Nephron progenitor cell (in vitro differentiated cells): Measurements from ENCODE around the gene S1PR4.

Experiments used
- DNase-seq: peaks from one replicate; pipeline ENCODE4 v3.0.0; 2021
- H3K27ac Mint-ChIP-seq: 2 replicates; pipeline ENCODE4 v1.8.0; 2021; ENCODE audit warnings: mild to moderate bottlenecking, moderate library complexity, mixed read lengths
- H3K27me3 Mint-ChIP-seq: 2 replicates; pipeline ENCODE4 v1.8.0; 2021; ENCODE audit warnings: mild to moderate bottlenecking, low read depth, mixed read lengths; ENCODE audit not compliant: poor library complexity
- H3K36me3 Mint-ChIP-seq: 2 replicates; pipeline ENCODE4 v1.8.0; 2021; ENCODE audit warnings: low read depth, mixed read lengths
- H3K4me1 Mint-ChIP-seq: 2 replicates; pipeline ENCODE4 v1.8.0; 2021; ENCODE audit warnings: mixed read lengths
- H3K4me3 Mint-ChIP-seq: 2 replicates; pipeline ENCODE4 v1.8.0; 2021; ENCODE audit warnings: mild to moderate bottlenecking, moderate library complexity, mixed read lengths
- H3K9me3 Mint-ChIP-seq: 2 replicates; pipeline ENCODE4 v1.8.0; 2021; ENCODE audit warnings: mild to moderate bottlenecking, moderate library complexity, mixed read lengths
- TF ChIP-seq, protein P1 (sequence below): fragments of 200-600 bp; sonication (generic); IDR thresholded peaks from 2 replicates; pipeline ENCODE4 v1.5.0; 2021; ENCODE audit warnings: antibody characterized with exemption

S1PR4 gene

DNA sequence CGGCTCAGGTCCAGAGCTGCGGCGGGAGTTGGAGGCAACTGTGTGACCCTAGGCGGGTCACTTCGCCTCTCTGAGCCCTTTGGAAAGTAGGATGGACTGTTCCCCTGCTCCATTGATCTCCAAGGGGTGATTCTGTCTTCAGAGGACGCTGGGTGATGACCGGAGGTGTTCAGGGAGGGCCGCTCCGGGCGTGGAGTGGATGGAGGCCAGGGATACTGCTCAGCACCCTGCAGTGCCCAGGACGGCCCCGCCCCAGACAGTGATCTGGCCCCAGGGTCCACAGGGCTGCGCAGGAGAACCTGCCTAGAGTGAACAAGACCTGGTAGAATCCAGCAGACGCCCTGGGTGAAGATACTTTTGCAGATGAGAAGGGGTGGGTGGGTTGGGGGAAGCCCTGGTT lies 14.1 kb downstream of the S1PR4 start:
- no peak for DNase-seq
- Mint-ChIP-seq H3K4me1 (peaks cover 8% of the 10 kb centered on the region), H3K4me3 (no peak overlapping the region), H3K9me3 (no peaks in the 10 kb centered on the region), H3K36me3 (peaks cover 14% of the 10 kb centered on the region), H3K27ac (no peak overlapping the region), H3K27me3 (no peaks in the 10 kb centered on the region)
- TF ChIP-seq, protein P1, sequence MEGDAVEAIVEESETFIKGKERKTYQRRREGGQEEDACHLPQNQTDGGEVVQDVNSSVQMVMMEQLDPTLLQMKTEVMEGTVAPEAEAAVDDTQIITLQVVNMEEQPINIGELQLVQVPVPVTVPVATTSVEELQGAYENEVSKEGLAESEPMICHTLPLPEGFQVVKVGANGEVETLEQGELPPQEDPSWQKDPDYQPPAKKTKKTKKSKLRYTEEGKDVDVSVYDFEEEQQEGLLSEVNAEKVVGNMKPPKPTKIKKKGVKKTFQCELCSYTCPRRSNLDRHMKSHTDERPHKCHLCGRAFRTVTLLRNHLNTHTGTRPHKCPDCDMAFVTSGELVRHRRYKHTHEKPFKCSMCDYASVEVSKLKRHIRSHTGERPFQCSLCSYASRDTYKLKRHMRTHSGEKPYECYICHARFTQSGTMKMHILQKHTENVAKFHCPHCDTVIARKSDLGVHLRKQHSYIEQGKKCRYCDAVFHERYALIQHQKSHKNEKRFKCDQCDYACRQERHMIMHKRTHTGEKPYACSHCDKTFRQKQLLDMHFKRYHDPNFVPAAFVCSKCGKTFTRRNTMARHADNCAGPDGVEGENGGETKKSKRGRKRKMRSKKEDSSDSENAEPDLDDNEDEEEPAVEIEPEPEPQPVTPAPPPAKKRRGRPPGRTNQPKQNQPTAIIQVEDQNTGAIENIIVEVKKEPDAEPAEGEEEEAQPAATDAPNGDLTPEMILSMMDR, result no peak

DNA sequence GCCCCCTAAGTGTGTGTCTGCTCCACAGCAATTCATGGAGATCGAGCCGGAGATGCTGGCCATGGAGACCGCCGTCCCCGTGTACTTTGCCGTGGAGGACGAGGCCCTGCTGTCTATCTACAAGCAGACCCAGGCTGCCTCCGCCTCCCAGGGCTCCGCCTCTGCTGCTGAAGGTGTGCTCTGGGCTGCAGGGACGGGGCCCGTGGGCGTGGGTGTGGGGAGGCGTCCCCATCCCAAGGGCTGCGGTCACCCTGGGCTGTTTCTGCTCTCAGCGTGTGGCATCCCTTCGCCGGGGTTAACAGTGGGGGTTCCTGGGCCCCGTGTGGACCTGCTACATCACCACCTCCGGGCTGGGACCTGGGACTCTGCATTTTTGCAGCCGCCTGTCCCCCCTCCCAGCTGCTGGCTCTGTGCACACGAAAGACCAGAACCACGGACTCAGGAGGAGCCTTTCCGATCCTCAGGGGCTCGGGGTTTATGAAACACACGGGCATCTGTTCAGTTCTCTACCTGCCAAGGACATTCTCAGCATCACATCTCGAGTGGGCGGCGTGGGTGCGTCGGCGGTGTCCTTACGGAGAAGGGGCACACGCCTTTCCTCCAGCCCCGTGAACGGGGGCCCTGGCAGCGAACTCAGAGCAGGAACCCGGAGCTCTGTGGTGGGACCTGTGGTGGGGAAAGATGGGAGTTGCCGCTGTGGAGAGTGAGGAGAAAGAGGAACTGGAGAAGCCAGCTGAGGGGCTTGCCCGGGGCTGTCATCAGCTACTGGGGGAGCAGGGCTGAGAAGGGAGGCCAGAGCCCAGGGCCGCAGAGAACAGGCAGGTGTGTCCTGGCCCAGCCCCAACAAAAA lies 14.9 kb downstream of the S1PR4 start:
- peaks cover 14% of the 10 kb centered on the region for H3K36me3 Mint-ChIP-seq
- no peak overlapping the region for H3K4me3 Mint-ChIP-seq
- no peaks in the 10 kb centered on the region for H3K9me3 Mint-ChIP-seq
- peaks cover 2% of the 10 kb centered on the region for H3K4me1 Mint-ChIP-seq
- H3K27ac Mint-ChIP-seq, result no peak overlapping the region
- no peaks in the 10 kb centered on the region for H3K27me3 Mint-ChIP-seq
- DNase-seq, result no peak
- TF ChIP-seq, protein P1, result no peak

DNA sequence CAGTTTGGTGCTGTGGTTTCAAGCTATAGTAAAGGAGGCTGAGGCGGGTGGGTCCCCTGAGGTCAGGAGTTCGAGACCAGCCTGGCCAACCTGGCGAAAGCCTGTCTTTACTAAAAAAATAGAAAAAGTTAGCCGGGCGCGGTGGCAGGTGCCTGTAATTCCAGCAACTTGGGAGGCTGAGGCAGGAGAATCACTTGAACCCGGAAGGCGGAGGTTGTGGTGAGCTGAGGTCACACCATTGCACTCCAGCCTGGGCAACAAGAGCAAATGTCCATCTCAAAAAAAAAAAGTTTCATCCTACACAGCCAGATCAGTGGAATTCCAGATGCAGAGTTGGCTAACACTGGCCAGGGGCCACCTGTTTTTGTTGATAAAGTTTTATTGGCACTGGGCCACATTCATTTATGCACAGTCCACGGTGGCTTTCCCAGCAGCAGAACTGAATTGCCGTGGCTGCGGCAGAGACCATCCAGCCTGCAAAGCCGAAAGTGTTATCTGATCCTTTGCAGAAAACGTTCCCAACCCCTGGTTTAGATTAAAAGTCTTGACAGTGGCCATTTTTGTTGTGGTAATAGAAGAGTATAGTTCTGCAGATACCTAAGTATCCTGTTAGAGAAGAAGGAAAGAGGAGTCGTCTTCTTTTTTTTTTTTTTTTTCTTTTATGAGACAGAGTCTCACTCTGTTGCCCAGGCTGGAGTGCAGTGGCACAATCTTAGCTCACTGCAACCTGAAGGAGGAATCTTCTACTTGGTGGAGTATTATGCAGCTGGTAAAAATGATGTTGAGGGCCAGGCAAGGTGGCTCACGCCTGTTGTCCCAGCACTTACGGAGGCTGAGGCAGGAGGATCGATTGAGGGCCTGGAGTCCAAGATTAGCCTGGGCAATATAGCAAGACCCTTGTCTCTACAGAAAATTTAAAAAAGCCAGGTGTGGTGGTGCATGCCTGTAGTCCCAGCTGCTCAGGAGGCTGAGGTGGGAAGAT lies 15.8 kb downstream of the S1PR4 start:
- no peaks in the 10 kb centered on the region for H3K9me3 Mint-ChIP-seq
- H3K27ac Mint-ChIP-seq, result no peak overlapping the region
- no peaks in the 10 kb centered on the region for H3K4me1 Mint-ChIP-seq
- TF ChIP-seq, protein P1, result no peak
- H3K36me3 Mint-ChIP-seq, result peaks cover 14% of the 10 kb centered on the region
- H3K27me3 Mint-ChIP-seq, result no peaks in the 10 kb centered on the region
- DNase-seq, result no peak
- no peak overlapping the region for H3K4me3 Mint-ChIP-seq

DNA sequence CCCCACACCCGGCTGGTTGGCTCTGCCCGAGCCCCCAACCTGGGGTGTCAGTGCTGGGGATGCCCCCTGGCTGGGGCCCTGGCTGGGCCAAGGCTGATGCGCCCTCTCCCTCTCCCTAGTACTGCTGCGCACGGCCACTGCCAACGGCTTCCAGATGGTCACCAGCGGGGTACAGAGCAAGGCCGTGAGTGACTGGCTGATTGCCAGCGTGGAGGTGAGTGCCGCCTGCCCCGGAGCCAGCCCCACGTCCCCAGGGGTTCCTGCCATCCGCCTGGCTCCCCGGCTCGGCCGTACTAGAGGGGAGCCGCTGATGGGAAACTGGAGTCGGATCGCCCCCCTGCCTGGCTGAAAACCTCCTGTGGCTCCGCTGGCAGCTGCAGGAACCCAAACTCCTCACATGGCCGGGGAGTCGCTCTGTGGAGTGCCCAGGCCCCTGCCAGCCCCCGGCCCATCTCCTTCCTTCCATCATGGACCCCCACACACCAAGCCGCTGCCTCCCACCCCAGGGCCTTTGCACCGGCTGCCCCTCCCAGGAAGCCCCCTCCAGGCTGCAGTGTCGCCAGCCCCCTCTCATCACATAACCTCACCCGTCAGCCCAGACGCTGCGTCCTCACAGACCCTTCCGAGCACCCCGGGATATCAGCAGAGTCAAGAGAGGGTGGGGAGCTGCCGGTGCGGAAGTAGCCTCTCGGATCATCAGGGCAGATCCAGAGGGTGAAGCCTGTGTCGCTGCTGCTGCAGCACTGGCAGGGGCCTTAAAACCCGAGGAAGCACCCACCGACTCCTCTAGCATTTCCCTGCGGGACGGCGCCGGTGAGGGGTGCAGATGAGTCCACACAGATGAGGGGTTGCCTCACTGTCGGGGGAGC lies 17.7 kb downstream of the S1PR4 start:
- Mint-ChIP-seq H3K4me3 (no peak overlapping the region), H3K27me3 (no peaks in the 10 kb centered on the region), H3K27ac (no peak overlapping the region), H3K9me3 (no peaks in the 10 kb centered on the region), H3K36me3 (peaks cover 14% of the 10 kb centered on the region), H3K4me1 (no peaks in the 10 kb centered on the region)
- TF ChIP-seq, protein P1, result no peak
- DNase-seq, result no peak

DNA sequence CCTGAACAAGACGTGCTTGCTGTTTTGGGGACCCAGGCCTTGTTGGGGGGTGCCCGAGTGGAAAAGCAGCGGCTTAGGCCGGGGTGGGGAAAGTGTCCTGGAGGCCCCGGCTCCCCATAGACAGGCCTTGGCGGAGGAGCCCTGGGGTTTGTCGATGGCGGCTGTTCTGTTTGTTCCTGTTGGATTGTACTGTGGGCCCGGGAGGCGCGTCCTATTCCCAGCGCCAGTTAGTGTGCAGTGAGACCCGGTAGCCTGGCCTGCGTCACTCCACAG lies 18.3 kb downstream of the S1PR4 start:
- Mint-ChIP-seq H3K9me3 (no peaks in the 10 kb centered on the region), H3K4me3 (no peak overlapping the region), H3K27ac (no peak overlapping the region), H3K36me3 (peaks cover 14% of the 10 kb centered on the region), H3K27me3 (no peaks in the 10 kb centered on the region), H3K4me1 (no peaks in the 10 kb centered on the region)
- DNase-seq, result no peak
- TF ChIP-seq, protein P1, result no peak
